Measurements from ENCODE around the gene PLEKHG7.
"Not testable (repeated sequence)": the region's sequence is repeated elsewhere in the genome, so short reads cannot be mapped to it uniquely, and the experiment has no call there.

PLEKHG7 gene

DNA sequence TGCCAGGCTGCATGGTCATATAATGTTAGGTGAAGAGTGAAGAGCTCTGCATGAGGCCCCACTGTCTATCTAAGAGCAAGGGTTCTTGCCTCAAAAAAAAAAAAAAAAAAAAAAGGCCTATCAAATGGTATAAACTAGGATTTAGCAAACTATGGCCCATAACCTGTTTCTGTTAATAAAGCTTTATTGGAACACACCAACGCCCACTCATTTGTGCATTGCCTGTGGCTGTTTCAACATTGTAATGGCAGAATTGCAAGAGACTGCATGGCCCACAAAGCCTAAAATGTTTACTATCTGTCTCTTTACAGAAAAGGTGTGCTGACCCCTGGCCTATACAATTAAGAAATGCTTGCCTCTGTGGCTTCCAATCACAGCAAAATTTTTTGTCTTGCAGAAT is 12.8 kb downstream of the PLEKHG7 start:
- no peak for DNase-seq

DNA sequence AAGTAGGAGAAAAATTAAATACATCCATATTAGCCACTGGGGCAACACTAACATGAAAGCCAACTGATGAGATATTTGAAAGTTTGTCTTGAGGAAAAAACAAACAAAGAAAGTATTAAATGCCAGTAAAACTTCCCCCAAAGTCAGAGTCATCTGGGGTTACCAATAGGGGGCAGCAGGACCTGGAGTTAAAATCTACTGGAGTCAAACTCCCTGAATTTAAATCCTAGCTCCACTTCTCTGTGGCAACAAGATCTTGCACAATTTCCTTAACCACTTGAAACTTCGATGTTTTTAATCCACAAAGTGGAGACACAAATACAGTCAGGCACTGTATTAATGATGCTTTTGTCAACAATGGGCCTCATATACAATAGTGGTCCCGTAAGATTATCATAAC is 14.4 kb downstream of the PLEKHG7 start:
- peak in 1 of 2 experiments; percentile 34 for DNase-seq

DNA sequence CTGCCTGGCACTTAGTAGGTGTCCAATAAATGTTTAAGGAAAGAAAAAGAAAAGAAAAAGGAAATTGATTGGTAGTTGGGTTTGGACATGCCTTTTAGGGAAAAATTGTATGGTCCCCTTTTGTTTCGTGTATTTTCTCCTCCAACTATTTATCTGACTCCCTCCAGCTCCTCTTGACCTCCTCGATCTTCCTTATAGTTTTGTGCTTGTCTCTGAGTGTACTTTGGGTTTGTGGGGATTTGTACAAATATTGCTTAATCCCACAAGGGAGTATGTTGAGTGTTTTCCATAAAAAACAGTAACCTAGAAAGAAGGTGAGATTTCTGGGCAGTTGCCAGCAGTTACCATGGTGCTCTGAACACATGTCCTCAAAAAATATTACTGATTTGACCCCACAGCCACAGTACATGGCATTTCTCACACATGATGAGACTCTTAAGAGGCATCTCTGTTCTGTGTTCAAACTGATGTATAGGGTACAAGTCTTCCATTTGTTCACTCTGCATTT is 15.7 kb downstream of the PLEKHG7 start:
- DNase-seq, result no peak

DNA sequence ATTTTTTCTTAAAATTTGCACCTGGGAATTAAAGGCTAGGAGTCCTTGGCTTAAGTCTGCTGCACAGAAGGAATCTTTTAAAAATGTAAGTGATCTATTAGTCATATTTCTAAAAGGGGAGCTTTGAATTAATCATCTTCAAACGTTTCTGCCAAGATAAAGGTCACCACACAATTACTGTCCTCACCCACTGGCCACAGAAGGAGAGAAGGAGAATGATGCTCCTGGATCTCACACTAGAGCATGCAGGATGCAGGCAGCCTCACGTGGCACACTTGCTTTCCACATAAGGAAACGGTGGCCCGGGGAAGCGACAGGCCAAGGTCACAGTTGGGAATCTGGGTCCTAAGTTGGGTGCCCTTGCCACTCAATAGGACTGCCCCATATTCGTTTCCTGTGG is 16.9 kb downstream of the PLEKHG7 start:
- DNase-seq, result no peak

DNA sequence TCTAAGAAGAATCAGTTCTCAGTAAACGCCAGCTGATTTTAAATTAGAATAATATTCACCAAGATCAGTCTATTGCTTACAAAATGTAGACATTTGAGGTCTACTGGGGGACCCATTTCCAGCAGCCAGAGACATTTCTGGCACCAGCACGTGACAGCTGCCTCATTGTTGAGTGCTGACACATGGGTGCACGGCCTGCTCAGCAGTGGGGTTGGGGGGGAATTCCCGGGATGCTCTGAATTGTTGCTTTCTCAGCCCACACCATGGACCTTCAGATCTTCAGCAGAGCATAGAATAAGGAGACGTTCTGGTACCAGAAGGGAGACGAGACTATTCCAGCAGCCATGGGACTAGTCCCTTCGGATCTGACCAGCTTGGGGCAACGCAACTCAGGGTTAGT is 18.3 kb downstream of the PLEKHG7 start:
- DNase-seq, result no peak

DNA sequence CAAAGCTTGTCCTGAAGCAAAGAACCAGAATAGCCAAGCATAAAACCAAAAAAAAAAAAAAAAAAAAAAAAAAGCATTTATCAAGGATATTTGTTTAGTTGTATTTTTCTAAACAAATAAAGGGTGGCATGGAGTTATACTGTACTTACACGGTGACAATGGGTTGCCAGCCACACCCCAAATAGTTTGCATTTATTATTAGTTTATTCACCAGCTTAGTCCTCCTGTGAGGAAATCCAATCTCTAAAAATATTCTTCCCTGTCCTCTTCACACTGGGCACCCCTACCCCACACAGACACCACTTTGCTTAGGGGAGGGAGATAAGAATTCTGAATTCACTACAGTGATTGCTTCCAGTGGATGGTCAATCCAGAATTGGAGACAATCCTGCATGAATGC is 18.9 kb downstream of the PLEKHG7 start:
- no peak for DNase-seq

DNA sequence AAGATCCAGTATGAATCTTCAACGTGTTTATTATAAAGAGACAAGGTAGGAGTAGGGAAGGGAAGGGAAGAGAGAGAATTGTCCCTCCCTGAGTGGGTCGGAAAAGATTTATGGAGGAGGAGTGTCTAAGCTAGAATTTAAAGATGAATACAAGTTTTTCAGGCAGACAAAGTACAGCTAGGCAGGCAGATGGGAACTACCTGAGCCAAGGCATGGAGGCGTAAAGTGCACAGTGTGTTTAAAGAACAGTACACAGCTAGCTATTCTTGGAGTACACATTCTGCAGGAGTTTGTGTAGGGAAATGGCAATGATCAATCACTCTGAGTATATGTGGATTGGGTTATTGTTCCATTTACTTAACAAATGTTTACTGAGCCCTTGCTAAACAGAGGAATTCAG is 20.1 kb downstream of the PLEKHG7 start:
- no peak for DNase-seq

DNA sequence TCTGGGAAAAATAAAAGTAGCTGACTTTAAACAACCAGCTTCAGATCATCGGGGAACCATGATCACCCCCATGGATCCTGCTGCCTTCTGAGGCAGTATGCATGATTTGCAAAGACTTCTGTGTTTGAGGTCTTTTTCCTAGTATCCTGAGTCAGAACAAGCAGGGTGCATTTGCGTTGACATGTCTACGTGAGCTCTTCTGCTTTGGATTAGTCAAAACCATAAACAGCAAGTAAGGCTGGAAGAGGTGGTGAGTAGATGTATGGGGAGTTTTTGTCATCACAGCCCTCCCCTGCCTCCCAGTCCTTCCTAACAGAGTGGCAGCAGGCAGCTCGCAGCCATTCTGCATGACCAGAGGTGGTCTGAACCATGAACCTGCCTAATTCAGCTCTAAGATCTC is 24.1 kb downstream of the PLEKHG7 start:
- no peak for DNase-seq

DNA sequence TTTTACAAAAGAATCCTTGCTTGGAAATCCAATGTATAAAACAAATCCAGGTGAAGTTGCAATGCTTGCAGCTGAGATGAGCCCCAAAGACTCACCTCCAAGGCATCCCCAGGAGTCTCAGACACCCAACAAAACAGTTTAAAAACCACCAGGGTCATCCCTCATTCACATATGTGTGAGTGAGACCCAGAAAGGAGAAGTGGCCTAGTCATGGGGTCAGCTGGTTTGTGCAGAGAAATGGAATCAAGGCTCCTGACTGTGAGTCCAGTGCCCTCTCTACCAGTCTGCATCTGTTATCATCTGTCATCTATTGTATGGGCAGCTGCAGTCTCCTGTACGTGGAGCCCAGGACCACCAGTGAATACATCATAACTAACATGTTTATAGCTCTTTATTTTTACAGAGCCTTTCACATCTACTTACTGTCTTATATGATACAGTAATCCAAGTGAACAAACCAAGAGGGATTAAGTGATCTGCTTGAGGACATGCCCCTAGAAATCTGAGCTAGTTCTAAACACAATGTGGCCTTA is 27.1 kb downstream of the PLEKHG7 start:
- DNase-seq, result no peak

DNA sequence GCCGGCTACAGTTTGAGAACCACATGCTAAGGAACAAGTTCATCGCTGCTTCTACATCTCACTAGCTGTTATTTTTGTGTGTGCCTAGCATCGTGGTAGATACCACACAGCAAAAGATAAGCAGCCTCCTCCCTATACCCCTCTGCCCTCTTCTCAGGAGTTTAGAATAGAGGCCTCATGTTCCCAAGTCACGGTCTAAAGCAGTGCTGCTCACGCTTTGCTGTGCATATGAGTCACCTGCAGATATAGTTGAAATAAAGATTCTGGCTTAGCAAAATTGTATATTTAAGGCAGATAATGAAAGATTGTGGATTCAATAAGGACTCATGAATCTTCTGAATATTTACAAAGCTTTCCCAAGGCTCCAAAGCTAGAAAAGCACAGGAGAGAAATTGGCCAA is 28.0 kb downstream of the PLEKHG7 start:
- DNase-seq, result no peak

DNA sequence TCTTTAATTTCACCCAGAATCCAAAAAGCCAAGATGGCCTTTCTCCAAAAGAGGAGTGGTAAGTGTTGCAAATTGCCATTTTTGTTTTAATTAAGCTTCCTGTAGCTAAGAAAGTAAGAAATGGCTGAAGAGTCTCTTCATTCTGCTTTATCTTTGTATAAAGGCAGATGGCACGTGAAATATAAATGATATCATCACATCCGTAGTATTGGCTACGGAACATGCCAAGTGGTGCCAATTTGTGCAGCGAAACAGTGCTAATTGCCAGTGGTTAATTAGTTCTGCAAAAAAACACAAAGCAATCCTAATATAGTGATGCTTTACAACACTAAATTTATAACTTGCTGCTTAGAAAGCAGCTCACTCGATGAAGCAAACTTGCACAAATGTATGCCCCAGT is 29.4 kb downstream of the PLEKHG7 start:
- DNase-seq, result peak; percentile 66 to 77

DNA sequence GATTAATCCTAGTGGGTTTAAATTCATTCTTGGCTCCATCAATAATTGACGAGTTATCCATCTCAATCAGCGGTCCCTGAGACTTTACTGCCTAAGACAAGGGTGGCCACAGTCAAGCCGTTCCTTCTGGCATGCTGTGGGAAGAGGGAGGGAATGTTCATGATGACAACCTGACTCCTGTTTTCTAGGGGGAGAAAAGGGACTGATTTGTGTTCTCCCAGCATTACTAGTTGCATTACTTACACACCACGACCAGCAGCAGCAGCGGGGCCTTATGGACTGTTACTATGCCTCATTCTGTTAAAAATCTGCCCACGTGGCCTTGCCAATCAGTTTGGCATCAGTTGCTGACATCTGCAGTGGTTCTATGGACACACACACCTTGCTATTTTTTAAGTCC is 29.9 kb downstream of the PLEKHG7 start:
- peak; percentile 50 to 58 for DNase-seq

DNA sequence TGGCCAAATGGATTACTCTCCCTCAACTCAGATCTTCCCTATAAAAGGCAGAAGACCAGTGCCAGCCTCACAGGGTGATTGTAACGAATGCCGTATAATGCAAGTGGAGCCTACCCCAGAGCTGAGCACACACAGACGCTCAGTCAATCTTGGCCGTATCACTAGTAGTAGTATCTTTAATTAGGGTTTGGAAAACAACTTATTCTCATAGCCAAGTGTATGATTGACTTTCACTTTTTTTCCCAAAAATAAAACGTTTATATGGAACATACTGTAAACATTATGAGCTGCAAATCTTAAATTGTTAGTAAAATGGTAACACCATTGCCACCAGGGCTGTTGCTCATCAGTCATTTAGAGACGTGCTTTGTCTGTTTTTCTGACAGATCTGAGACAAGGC is 30.4 kb downstream of the PLEKHG7 start:
- DNase-seq, result no peak

DNA sequence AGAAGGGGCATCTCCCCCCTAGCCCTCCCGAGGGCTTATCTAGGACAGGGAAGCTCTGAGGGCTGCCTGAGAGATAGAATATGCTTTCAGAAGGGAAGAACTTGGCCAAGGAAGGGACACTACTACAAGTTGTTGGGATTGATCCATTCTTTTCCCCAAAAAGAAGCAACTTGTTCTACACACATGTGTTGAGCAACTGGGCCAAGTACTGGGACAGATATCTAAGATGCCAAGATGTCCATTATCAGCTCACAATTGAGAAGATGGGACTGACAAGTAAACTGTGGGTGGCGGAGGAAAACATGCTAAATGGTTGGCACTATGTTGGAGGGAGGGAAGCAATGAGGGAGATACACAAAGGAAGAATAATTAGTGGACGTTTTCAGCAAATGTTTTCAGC is 30.9 kb downstream of the PLEKHG7 start:
- DNase-seq, result no peak

DNA sequence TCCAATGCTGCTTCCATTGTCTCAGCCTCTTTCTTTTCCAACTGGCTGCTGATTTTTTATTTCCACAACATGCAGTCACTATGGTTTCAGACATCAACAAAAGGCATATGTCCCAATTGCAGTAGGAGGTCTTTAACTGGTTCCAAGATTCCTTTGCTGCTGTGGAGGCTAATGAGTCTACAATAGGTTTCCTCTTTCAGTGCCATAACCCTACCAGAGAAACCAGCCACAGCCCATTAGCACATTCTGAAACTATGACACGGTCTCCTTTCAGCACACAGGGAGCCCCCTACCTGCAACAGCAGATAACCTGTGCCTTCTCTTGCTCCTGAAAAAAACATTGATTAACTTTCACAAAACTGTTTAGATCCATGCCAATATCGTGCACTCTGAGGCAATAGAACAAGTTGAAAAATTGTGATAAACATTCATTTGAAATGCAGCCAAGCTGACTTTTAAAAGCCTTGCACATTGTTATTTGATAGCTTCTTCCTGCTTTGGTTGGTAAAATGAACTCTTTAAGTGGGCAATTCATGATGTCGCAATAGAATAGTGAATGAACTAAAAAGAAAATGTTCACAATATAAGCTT is 32.4 kb downstream of the PLEKHG7 start:
- peak; percentile 74 to 77 for DNase-seq

DNA sequence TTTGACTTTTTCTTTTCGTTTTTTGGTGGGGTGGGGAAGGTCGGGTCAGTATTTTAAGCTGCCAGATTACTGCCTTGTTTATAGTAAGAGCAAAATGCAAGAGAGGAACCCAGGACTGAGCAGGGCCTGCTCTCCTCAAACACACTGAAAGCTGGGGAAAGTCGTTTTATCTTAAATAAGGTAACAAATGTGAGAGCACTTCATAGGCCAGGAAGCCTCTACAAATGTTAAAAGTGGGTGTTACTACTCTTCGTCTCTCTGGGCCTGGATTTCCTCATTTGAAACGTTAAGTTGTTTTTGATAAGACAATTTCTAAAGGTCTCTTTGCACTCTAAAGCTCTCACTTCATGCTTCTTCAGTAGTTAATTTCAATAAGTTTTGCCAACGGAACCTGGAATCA is 33.8 kb downstream of the PLEKHG7 start:
- DNase-seq, result no peak

DNA sequence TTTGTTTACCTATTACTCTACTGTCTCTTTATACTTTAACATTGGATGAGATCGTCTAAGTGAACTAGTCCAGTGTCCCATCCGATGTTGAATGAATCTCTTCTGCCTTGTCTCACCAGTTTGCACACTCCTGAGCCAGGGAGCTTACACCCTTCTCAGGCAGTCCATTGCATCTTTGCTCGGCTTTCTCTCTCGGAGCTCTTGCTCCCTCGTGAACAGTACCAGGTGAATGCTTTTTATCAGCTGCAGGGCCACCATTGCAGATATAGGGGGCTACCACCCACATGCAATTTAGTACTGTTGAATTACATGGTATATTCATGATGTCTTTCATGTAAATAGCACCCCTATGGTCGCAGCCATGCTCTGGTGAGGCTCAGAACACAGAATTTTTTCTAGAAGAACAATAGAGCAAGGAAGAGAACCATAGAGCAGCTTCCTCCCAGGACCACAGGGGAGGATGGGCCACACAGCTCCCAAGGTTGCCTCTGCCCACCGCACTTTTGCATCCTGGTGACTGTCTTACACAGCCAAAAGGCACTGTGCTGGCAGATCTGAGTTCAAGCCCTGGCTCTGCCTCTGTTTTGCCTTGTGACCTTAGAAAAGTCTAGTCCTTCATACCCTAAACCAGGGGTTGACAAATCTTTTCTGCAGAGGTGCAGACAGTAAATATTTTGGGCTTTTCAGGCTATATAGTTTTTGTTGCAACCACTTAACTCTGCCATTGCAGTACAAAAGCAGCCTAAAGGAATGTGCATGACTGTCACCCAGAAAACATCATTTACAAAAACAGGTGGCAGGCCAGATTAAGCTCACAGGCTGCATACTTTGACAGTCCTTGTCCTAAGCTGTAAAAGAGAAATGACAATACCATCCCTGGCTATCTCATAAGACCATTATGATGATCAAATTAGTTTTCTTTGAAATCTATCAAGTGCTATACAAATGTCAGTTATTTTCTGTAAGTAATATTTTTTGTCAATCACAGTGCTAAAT is 35.4 kb downstream of the PLEKHG7 start:
- DNase-seq, result no peak

DNA sequence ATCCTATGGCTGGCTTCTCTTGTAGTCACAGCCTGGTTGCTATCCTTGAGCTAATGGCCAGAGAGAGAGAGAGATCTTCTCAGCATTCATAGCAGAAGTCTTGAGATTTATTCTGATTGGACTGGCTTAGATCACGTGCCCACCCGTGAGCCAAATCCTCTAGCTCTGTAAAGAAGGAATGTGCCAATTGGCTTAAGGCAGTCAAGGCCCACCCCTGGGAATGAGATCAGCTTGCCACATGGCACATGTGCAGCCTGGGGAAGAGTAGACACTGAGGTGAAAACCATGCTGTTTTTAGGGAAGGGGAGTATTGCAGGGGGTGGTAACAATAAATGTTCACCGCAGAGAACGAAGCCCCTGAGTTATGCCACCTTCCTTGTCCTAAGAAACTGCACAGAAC is 36.3 kb downstream of the PLEKHG7 start:
- DNase-seq, result peak in 1 of 2 experiments; percentile 34

DNA sequence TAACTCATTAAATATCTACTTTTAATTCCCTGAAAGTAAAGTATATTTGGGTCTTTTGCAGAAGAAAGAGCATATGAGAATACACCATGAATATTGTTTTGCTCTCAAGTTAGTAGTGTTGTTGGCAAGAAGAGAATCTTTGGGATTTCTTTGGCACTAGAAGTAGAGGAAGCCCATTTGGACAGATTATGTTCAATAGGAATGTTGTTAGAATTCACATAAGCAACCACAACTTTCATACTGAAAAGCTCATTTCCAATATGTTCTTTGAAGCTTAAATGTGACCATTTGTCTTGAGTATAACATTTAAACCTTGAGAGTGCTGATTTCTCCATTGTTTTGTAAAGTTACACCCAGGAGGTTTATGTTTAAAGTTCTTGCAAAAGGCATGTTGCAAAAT is 37.6 kb downstream of the PLEKHG7 start:
- no peak for DNase-seq

DNA sequence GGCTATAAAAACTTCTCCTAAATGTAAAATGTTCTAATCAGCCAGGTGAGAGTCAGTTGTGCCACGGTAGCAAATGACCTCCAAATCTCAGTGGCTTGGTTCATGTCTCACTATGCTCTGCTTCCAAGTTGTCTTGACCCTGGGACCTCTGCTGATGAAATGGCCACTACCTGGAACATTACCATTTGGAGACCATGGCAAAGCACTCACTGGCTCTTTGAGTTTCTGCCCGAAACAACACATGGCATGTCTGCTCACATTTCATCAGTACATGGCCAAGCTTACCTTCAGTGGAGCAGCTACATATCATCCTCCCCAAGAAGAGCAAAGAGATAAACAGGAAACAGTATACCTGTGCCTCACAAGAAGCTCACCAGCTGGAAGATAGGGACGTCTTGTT is 40.2 kb downstream of the PLEKHG7 start:
- no peak for DNase-seq

DNA sequence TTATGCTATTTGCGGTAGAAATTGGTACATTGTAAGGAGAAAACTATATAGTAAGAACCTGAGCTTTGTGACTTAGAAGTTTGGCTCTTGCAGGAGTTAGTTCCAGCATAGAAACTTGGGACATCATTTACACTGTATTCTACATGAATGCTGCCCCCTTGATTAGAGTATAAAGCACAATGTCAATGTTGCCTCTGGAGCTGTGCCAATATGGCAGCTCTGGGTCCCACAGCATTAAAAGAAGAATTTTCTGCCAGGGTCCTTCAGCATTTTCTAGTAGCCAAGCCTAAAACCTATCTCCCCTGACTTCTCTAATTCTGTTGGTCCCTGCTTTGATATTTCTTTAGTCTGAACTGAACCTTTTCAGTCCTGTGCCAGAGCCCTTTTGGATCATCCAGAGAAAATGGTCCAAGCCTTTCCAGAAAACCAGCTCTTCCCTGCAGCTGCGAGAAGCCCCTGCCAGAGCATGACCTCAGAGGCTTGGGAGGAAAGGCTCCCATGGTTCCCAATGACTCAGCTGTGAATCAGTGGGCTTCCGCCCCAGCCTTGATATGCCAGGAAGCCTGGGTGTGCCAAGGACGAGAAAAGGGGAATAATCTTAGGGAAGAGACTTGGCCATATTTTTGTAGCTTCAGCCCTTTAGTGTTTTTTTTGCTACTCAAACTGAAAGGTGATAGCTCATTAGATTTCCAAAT is 43.2 kb downstream of the PLEKHG7 start:
- peak; percentile 63 to 87 for DNase-seq

DNA sequence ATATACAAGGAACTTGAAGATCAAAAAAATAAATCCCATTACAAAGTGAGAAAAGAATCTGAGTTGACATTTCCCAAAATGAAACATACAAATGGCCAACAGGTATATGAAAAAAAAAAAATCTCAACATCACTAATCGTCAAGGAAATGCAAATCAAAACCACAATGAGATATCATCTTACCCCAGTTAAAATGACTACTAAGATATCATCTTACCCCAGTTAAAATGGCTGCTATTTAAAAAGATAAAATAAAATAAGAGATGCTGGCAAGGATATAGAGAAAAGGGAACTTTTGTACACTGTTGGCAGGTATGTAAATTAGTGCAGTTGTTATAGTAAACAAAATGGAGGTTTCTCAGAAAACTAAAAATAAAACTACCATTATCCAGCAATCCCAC is 44.4 kb downstream of the PLEKHG7 start:
- no peak for DNase-seq

DNA sequence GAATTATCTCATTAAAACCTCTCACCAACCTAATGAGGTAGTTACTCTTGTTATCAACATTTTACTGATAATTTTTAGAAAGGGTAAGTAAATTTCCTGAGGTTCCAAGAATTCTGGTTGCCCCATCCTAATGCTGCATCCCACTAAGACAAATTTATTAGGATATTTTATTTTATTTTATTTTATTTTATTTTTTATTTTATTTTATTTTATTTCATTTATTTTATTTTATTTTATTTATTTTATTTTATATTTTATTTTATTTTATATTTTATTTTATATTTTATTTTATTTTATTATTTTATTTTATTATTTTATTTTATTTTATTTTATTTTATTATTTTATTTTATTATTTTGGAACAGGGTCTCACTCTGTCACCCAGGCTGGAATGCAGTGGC is 46.9 kb downstream of the PLEKHG7 start:
- DNase-seq, result not testable (repeated sequence)
